ENCODE results near the gene MATN1.

Gene MATN1

DNA sequence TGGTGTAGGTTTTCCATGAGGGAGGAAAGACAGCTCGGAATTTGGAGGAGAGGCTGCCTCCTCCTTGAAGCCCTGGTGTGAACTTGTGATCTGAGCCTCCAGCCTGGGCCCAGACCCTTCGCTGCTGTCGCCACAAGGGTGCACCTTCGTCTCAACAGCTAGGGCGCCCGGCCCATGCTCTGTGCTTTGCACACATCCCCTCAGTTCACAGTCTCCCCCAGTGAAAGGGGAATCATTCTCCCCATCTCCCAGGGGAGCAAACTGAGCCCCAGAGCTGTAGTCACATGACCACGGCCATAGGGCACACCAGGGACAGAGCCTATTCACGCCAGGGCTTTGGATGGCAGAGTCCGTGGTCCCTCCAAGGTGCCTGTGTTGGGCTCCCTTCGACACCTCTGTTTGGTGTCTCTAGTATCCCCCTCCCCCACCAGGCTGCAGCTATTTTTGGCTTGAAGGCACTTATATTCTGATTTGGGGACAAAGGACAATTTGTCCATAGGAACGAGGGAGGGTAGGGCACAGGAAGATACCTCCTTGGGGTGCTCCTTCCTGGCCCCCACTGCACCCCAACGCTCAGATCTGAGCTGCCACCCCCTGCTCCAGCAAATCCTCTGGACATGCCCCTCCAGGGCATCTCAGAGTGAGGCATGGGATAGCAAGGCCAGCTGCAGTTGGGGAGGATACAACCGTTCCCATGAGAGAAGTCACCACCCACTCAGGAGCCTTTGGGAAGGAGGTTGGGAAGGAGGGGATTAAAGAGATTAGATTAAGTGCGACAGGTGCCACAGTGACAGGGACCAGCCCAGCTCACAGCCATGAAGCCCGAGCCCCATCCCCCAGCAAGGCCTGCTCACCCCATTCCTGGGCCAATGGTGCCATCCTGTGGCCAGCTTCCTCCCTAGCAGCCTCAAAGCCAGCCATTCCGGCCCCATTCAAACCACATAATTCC lies 15.7 kb downstream of the MATN1 start:
- TF ChIP-seq, protein P1, sequence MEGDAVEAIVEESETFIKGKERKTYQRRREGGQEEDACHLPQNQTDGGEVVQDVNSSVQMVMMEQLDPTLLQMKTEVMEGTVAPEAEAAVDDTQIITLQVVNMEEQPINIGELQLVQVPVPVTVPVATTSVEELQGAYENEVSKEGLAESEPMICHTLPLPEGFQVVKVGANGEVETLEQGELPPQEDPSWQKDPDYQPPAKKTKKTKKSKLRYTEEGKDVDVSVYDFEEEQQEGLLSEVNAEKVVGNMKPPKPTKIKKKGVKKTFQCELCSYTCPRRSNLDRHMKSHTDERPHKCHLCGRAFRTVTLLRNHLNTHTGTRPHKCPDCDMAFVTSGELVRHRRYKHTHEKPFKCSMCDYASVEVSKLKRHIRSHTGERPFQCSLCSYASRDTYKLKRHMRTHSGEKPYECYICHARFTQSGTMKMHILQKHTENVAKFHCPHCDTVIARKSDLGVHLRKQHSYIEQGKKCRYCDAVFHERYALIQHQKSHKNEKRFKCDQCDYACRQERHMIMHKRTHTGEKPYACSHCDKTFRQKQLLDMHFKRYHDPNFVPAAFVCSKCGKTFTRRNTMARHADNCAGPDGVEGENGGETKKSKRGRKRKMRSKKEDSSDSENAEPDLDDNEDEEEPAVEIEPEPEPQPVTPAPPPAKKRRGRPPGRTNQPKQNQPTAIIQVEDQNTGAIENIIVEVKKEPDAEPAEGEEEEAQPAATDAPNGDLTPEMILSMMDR (IDR thresholded peaks at IDR 0.05; ENCODE audit: low read depth, low read length, missing control alignments): peak; percentile 78
- H3K4me3 ChIP-seq (ENCODE audit: low read depth, low read length): no peak overlapping the region
- DNase-seq (ENCODE audit: low read depth): no peak

- DNase-seq (ENCODE audit: low read depth): no peak
- H3K4me3 ChIP-seq (ENCODE audit: low read depth, low read length): no peak overlapping the region
- TF ChIP-seq, protein P1 (IDR thresholded peaks at IDR 0.05; ENCODE audit: low read depth, low read length, missing control alignments): no peak
Observed at GRCh38 chr1:30706528-30706927, 16.9 kb downstream of the MATN1 start.

DNA sequence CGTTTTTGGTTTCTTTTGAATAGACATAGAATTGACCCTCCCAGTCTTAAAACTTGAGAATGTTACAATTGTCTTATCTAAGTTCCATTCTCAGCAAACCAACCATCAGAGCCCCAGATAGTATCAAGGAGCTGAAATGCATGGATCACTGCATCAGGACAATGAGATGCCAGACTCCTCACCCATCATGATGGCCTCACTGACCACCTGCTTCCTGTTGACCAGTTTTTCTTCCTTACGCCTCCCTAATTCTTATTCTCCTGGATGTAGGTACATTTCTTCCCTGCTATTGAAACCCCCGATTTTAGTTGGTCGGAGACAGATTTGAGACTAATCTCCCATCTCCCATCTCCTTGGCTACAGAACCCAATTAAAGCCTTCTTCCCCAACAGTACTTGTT lies 17.7 kb downstream of the MATN1 start:
- TF ChIP-seq, protein P1 (IDR thresholded peaks at IDR 0.05; ENCODE audit: low read depth, low read length, missing control alignments): no peak
- no peak overlapping the region for H3K4me3 ChIP-seq (ENCODE audit: low read depth, low read length)
- DNase-seq (ENCODE audit: low read depth): no peak

DNA sequence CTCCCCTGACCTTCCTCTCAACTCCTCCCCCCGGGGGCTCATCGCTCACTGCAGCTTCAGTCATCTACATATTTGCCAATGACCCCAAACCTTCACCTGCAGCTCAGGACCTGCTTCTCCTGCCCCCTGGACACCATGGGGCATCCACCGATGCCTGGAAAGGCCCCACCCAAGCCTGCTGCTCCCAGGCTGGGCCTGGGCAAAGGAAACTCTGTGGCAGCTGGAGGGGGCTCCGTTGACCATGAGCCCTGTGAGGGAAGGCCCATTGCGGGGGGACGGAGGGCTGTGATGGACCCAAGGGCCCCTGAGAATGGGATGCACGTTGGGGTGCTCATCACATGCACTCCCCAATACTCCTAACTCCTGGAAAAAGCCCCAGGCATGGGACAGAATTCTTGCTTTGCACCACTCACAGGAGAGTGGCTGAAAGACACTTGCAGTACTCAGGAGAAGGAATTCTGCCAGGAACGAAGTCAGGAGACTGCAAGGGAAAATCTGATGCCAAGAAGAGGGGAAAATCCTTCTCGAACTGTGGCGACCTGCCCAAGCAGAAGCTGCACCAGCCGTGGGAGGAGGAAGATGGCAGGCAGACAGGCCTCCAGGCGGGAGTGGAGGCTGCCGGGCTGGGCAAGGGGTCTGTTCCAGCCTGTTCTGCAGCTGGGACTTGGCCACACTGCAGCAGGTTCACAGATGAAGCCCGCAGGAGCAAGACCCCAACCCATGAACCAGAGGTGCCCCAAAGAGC lies 18.4 kb downstream of the MATN1 start:
- no peak for DNase-seq (ENCODE audit: low read depth)
- TF ChIP-seq, protein P1 (IDR thresholded peaks at IDR 0.05; ENCODE audit: low read depth, low read length, missing control alignments): no peak

GRCh38 chr1:30704271-30704670 lies 19.1 kb downstream of the MATN1 start:
- DNase-seq (ENCODE audit: low read depth): no peak
- no peak overlapping the region for H3K4me3 ChIP-seq (ENCODE audit: low read depth, low read length)
- TF ChIP-seq, protein P1 (IDR thresholded peaks at IDR 0.05; ENCODE audit: low read depth, low read length, missing control alignments): no peak

More for the DNA sequence above, 18.4 kb downstream of the MATN1 start:
- no peak overlapping the region for H3K4me3 ChIP-seq (ENCODE audit: low read depth, low read length)

DNA sequence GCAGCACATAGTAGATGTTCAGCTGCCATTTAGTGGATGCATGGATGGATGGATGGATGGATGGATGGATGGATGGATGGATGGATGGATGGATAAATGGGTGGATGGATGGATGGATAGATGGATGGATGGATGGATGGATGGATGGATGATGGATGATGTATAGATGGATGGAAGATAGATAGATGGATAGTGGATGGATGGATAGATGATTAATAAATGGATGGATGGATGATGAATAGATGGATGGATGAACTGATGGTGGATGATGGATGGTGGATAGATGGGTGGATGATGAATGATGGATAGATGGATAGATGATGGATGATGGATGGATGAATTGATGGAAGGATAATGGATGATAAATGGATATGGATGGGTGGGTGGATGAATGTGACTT lies 20.6 kb downstream of the MATN1 start:
- DNase-seq (ENCODE audit: low read depth): no peak
- H3K4me3 ChIP-seq (ENCODE audit: low read depth, low read length): no peak overlapping the region
- TF ChIP-seq, protein P1 (IDR thresholded peaks at IDR 0.05; ENCODE audit: low read depth, low read length, missing control alignments): no peak
